Inflammatory macrophage treated with lipopolysaccharide for 4 hours (primary cell): ENCODE data around the gene PLXNB1.
"Not testable (repeated sequence)": the region's sequence is repeated elsewhere in the genome, so short reads cannot be mapped to it uniquely, and the experiment has no call there.

ENCODE experiments used
- DNase-seq: peaks from one replicate; pipeline ENCODE4 v3.0.0-alpha.2; 2020

The PLXNB1 gene

GRCh38 chr3:48403533-48404439 is 26.1 kb downstream of the PLXNB1 start:
- DNase-seq = no peak

- DNase-seq = no peak
Measured at GRCh38 chr3:48402907-48403306, 27.0 kb downstream of the PLXNB1 start.

GRCh38 chr3:48402281-48402732 is 27.6 kb downstream of the PLXNB1 start:
- DNase-seq = no peak

GRCh38 chr3:48401434-48401901 is 28.4 kb downstream of the PLXNB1 start:
- DNase-seq = not testable (repeated sequence)

- DNase-seq = peak; percentile 45
Measured at GRCh38 chr3:48400824-48401433, 29.0 kb downstream of the PLXNB1 start.

- DNase-seq = no peak
Measured at GRCh38 chr3:48399387-48400172, 30.3 kb downstream of the PLXNB1 start.

GRCh38 chr3:48398701-48399386 is 31.0 kb downstream of the PLXNB1 start:
- DNase-seq = no peak

GRCh38 chr3:48397767-48398681 is 31.9 kb downstream of the PLXNB1 start:
- no peak for DNase-seq

GRCh38 chr3:48395714-48396113 is 34.2 kb downstream of the PLXNB1 start:
- DNase-seq = no peak

GRCh38 chr3:48394391-48394790 is 35.5 kb downstream of the PLXNB1 start:
- DNase-seq = peak; percentile 37

- no peak for DNase-seq
Measured at GRCh38 chr3:48388966-48389365, 40.9 kb downstream of the PLXNB1 start.

- no peak for DNase-seq
Measured at GRCh38 chr3:48387634-48388033, 42.3 kb downstream of the PLXNB1 start.

GRCh38 chr3:48372862-48373435 is 56.9 kb downstream of the PLXNB1 start:
- no peak for DNase-seq

GRCh38 chr3:48372377-48372770 is 57.5 kb downstream of the PLXNB1 start:
- no peak for DNase-seq

- DNase-seq = no peak
Measured at GRCh38 chr3:48371651-48372376, 58.1 kb downstream of the PLXNB1 start, which contains the start of gene FBXW12. Gene FBXW12, plus strand, starts transcription at chr3:48372219. Its CDS starts 549 bp downstream, at chr3:48372768.

GRCh38 chr3:48370333-48370713 is 59.6 kb downstream of the PLXNB1 start:
- DNase-seq = no peak

GRCh38 chr3:48369693-48370332 is 60.1 kb downstream of the PLXNB1 start:
- DNase-seq = no peak

- no peak for DNase-seq
Measured at GRCh38 chr3:48367201-48367600, 62.7 kb downstream of the PLXNB1 start.

- no peak for DNase-seq
Measured at GRCh38 chr3:48364840-48365239, 65.0 kb downstream of the PLXNB1 start.

GRCh38 chr3:48361928-48362327 is 68.0 kb downstream of the PLXNB1 start:
- no peak for DNase-seq
